Left ventricle myocardium inferior (tissue), 1 donor: ENCODE measurements around the gene AKIP1. TPM values are rescaled to one million over a fixed set of nuclear protein-coding genes. Genes with fewer than 3 reads are reported as not detected.

Experiments used
- DNase-seq: peaks from one replicate; pipeline ENCODE4 v3.0.0-alpha.2; 2020
- H3K27ac ChIP-seq: fragments of 200-600 bp; replicated peaks from 2 replicates; pipeline ENCODE4 v1.8.0; 2021
- H3K27me3 ChIP-seq: fragments of 200-600 bp; 2 replicates; pipeline ENCODE4 v1.8.0; 2021; ENCODE audit warnings: low read depth
- H3K36me3 ChIP-seq: fragments of 200-600 bp; 2 replicates; pipeline ENCODE4 v1.8.0; 2021
- H3K4me1 ChIP-seq: fragments of 200-600 bp; 2 replicates; pipeline ENCODE4 v1.8.0; 2021
- H3K4me3 ChIP-seq: fragments of 200-600 bp; 2 replicates; pipeline ENCODE4 v1.8.0; 2021; ENCODE audit warnings: mild to moderate bottlenecking, moderate library complexity
- H3K9me3 ChIP-seq: fragments of 200-600 bp; replicated peaks from 2 replicates; pipeline ENCODE4 v1.8.0; 2021
- intact Hi-C: fragments of 100-400 bp; cut with micrococcal nuclease; formaldehyde crosslinking; loops from one replicate; pipeline ENCODE4 v1.11.0; 2022
- long read RNA-seq: library from polyadenylated mRNA; unstranded; transcript quantifications from one replicate; pipeline ENCODE4 v2.0.0, GENCODE V29; 2021
- total RNA-seq: library from RNA; stranded (reverse); fragmentation: NEBNext Ultra II Directional; extraction: Animal tissue kit (Norgen Biotek cat#: 25700); gene quantifications from one replicate; pipeline ENCODE4 v1.2.1, GENCODE V29; 2021
- TF ChIP-seq, protein P1 (sequence below): fragments of 200-600 bp; IDR thresholded peaks from 2 replicates; pipeline ENCODE4 v1.8.0; 2021; ENCODE audit warnings: antibody characterized with exemption, mild to moderate bottlenecking, borderline replicate concordance
- donor health status: DM: no; HTN: yes; CAD: no; lungs with severe emphysema.

Gene AKIP1, protein sequence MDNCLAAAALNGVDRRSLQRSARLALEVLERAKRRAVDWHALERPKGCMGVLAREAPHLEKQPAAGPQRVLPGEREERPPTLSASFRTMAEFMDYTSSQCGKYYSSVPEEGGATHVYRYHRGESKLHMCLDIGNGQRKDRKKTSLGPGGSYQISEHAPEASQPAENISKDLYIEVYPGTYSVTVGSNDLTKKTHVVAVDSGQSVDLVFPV
- 30.1 TPM for total RNA-seq
- long read RNA-seq, transcript AKIP1-203 (6 exons, 1,327 nt), result minor isoform, 7 of 28 reads
- long read RNA-seq, transcript AKIP1-201 (5 exons, 1,247 nt), result major isoform, 8 of 28 reads
- long read RNA-seq, transcript AKIP1-210 (5 exons, 1,022 nt), result minor isoform, 5 of 28 reads
- long read RNA-seq, transcript AKIP1-204 (4 exons, 1,084 nt), result minor isoform, 5 of 28 reads
- long read RNA-seq, partial matches to known transcripts, result 0 of 28 reads
- long read RNA-seq, other reads (novel, unspliced or antisense), result 3 of 28 reads

DNA sequence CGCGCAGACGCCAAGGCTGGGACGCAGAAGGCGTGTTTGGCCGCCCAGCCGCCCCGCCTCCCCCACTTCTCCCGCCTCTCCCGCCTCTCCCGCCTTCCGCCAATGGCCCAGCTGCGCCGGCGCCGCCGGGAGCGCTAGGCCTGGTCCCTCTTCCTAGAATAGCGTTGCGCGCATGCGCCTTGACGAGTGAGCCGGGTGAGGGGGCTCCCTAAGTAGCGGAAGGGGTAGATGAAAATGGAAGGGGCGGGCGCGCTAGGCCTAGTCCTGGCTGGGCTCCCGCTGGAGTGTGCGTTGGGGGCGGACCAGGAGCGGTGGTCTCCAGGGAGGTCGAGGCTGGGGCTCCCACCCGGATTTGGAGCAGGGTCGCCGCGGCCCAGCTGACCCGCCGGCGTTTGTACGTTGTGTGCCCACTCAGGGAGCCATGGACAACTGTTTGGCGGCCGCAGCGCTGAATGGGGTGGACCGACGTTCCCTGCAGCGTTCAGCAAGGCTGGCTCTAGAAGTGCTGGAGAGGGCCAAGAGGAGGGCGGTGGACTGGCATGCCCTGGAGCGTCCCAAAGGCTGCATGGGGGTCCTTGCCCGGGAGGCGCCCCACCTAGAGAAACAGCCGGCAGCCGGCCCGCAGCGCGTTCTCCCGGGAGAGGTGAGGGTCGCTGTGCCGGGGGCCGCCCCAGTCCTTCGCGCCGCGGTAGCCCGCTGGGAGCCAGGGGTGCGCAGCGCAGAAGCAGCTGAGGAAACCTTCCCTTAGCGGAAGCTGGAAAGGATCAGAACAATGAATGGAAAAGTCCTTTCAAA lies at the start of gene AKIP1:
Gene AKIP1 (plus strand): TSS at position 161 of the 795 bp plus-strand sequence. CDS start 261 bp downstream, at position 422.
- TF ChIP-seq, protein P1, sequence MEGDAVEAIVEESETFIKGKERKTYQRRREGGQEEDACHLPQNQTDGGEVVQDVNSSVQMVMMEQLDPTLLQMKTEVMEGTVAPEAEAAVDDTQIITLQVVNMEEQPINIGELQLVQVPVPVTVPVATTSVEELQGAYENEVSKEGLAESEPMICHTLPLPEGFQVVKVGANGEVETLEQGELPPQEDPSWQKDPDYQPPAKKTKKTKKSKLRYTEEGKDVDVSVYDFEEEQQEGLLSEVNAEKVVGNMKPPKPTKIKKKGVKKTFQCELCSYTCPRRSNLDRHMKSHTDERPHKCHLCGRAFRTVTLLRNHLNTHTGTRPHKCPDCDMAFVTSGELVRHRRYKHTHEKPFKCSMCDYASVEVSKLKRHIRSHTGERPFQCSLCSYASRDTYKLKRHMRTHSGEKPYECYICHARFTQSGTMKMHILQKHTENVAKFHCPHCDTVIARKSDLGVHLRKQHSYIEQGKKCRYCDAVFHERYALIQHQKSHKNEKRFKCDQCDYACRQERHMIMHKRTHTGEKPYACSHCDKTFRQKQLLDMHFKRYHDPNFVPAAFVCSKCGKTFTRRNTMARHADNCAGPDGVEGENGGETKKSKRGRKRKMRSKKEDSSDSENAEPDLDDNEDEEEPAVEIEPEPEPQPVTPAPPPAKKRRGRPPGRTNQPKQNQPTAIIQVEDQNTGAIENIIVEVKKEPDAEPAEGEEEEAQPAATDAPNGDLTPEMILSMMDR, result no peak
- intact Hi-C loops, result no loop called here
- Histone ChIP-seq H3K4me3 (peak within 1 kb of the TSS; percentile 91), H3K36me3 (peaks cover 6% of the 10 kb centered on the region), H3K27me3 (no peaks in the 10 kb centered on the region), H3K9me3 (no peaks in the 10 kb centered on the region), H3K4me1 (peaks cover 47% of the 10 kb centered on the region), H3K27ac (peak within 1 kb of the TSS; percentile 97)
- peak; percentile 96 for DNase-seq

DNA sequence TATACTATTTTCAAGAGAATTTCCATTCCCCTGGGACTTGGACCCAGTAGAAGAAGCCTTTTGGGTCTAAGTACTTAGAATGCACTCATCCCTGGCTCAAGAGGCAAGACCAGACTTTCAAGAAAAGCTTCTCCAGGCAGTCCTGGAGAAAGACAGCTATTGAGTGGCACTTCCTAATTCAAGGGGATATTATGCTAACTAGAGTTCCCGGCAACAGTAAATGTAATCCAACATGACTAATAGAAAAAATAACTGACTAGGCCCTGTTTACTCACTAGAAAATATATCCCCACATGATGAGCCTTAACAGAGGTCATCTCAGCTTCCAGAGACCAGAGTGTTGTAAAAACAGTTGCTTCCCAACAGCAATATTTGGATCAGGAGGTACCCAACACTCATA lies 47.2 kb upstream of the AKIP1 start:
- peaks cover 33% of the 10 kb centered on the region for H3K4me1 ChIP-seq
- intact Hi-C loops, result no loop called here
- H3K27ac ChIP-seq, result no peak overlapping the region

DNA sequence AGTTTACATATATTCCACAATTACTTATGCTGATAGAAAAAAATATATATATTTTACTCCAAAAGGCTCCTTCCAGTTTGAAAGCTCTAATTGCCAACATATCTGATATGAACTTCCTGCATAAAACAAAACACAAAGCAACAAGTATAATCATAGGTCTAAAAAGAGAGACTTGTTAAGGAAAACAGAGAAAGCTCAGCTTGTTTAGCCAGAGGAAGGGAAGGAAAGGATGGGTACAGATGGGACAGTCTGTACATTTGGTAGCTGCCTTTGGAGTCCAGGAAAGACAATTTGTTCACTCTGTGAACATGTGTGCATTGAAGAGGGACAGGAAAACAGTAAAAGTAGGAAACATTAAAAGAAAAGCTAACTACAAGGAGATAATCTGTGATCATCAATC lies 45.7 kb upstream of the AKIP1 start:
- TF ChIP-seq, protein P1, result no peak
- no peaks in the 10 kb centered on the region for H3K27me3 ChIP-seq
- no peak for DNase-seq
- intact Hi-C loops, result no loop called here
- H3K4me3 ChIP-seq, result no peak overlapping the region
- peak overlapping the region; percentile 20 for H3K27ac ChIP-seq
- H3K4me1 ChIP-seq, result peaks cover 45% of the 10 kb centered on the region
- no peaks in the 10 kb centered on the region for H3K36me3 ChIP-seq
- no peaks in the 10 kb centered on the region for H3K9me3 ChIP-seq

More for the DNA sequence above, 47.2 kb upstream of the AKIP1 start:
- Histone ChIP-seq H3K36me3 (no peaks in the 10 kb centered on the region), H3K9me3 (no peaks in the 10 kb centered on the region), H3K4me3 (no peak overlapping the region), H3K27me3 (no peaks in the 10 kb centered on the region)
- no peak for DNase-seq
- TF ChIP-seq, protein P1, result no peak

DNA sequence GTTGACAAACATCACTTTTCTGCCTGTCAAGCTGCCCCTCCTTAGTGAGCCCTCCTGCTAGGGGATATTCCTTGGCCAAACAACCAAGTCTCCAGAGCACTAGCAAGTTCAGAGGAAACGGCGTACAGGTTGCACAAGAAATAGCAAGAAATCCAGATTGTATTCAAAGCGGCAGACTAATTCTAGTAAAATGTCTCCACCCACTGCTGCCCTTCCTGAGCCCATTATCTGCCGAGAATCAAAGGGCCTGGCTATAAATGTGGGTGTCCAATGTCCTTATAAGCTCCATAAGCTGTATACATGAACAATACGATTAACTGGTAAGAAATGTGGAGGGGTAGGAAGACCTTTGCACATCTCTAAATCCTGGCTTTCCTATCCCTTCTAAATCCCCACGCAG lies 44.0 kb upstream of the AKIP1 start:
- no peaks in the 10 kb centered on the region for H3K27me3 ChIP-seq
- H3K4me3 ChIP-seq, result no peak overlapping the region
- TF ChIP-seq, protein P1, result no peak
- peaks cover 62% of the 10 kb centered on the region for H3K4me1 ChIP-seq
- intact Hi-C loops, result no loop called here
- DNase-seq, result no peak
- no peaks in the 10 kb centered on the region for H3K9me3 ChIP-seq
- peak overlapping the region; percentile 46 for H3K27ac ChIP-seq
- no peaks in the 10 kb centered on the region for H3K36me3 ChIP-seq

DNA sequence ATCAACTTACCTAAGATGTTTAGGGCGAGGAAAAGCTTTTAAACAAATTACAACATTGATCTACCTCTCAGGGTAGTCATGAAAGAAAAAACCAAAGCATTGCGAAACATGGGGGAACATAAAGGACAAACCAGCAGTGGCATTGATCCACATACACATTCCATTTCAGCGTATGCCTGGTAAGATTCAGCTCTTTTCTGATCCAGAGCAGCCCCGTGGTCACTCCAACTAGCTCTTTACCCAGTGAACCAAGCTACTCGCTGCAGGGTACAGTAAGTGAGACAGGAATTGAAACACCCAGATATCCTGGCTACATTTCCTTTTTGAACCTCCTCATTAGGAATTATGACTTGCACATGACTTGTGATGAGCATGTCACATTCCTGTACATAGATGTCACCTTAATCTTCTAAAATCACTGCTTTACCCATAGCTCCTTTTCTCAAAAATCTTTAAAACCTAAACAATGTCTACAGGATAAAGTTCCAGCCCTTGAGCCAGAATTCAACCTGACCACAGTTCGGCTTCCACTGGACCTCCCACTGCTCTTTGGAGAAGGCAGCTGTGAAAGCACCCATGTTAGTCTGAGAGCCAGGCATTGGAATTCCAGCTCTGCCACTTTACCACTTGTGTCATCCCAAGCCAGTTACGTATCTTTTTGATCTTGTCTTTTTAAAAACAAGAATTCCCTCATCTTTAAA lies 42.9 kb upstream of the AKIP1 start:
- intact Hi-C loops, result no loop called here
- no peak for DNase-seq
- Histone ChIP-seq H3K27me3 (no peaks in the 10 kb centered on the region), H3K4me1 (peaks cover 72% of the 10 kb centered on the region), H3K4me3 (no peak overlapping the region), H3K36me3 (no peaks in the 10 kb centered on the region), H3K9me3 (no peaks in the 10 kb centered on the region), H3K27ac (peak overlapping the region; percentile 46)
- TF ChIP-seq, protein P1, result no peak
